Activated T-helper 17 cell treated with anti-CD3 and anti-CD28 coated beads, Interleukin-2, amount 50 U/mL, for 72 hours (primary cell): ENCODE measurements around the gene PDE3B. TPM values are rescaled to one million over a fixed set of nuclear protein-coding genes. Genes with fewer than 3 reads are reported as not detected.
A peak's percentile ranks its signal among the peaks of the same experiment; 100 is the strongest.

Source experiments
- ATAC-seq: fragments of 150-1000 bp; cut with Tn5 transposase; replicated peaks from 2 replicates; pipeline ENCODE4 v1.10.0; 2021; ENCODE audit warnings: mild to moderate bottlenecking, moderate library complexity
- H3K27ac Mint-ChIP-seq: one replicate; pipeline ENCODE4 v1.8.0; 2022; ENCODE audit warnings: mixed read lengths
- H3K27me3 Mint-ChIP-seq: one replicate; pipeline ENCODE4 v1.8.0; 2022; ENCODE audit warnings: mixed read lengths
- H3K36me3 Mint-ChIP-seq: one replicate; pipeline ENCODE4 v1.8.0; 2022; ENCODE audit warnings: low read depth, mild to moderate bottlenecking, mixed read lengths
- H3K4me1 Mint-ChIP-seq: one replicate; pipeline ENCODE4 v1.8.0; 2022; ENCODE audit warnings: mixed read lengths
- H3K4me3 Mint-ChIP-seq: one replicate; pipeline ENCODE4 v1.8.0; 2022; ENCODE audit warnings: mild to moderate bottlenecking, mixed read lengths
- H3K9me3 Mint-ChIP-seq: one replicate; pipeline ENCODE4 v1.8.0; 2022; ENCODE audit warnings: mixed read lengths
- total RNA-seq, 2 donors: library from RNA; stranded (reverse); gene quantifications; one replicate each; pipeline ENCODE4 v1.2.3, GENCODE V29; 2022

PDE3B gene
- total RNA-seq, 2 donors from 2014 or later = 23.0 to 25.5 TPM

GRCh38 chr11:14894657-14895598 is 251.3 kb downstream of the PDE3B start:
- Mint-ChIP-seq H3K4me3 (peak overlapping the region; percentile 20), H3K4me1 (peaks cover 13% of the 10 kb centered on the region), H3K27ac (no peak overlapping the region), H3K36me3 (peaks cover 11% of the 10 kb centered on the region), H3K9me3 (no peaks in the 10 kb centered on the region), H3K27me3 (no peaks in the 10 kb centered on the region)
- no peak for ATAC-seq

DNA sequence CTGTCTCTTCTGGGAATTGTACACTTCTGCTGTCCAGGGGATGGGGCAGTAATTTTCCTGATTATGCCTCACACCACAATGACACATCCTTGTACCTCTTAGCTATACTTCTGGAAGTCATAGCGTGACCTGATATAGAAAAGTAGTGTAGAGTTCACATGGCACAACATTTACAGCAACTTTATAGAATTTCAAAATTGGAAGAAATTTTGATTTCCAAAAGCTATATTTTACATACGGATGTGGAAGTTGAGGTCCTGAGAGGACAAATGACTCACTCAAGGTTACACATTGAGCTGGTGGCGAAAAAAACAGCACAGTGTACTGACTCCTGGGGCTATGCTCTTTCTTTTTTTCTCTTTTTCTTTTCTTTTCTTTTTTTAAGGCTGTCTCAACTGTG is 254.8 kb downstream of the PDE3B start:
- Mint-ChIP-seq H3K27ac (peak overlapping the region; percentile 22), H3K36me3 (no peaks in the 10 kb centered on the region)

GRCh38 chr11:14898906-14899305 is 255.3 kb downstream of the PDE3B start:
- H3K4me1 Mint-ChIP-seq = peaks cover 6% of the 10 kb centered on the region
- H3K4me3 Mint-ChIP-seq = no peak overlapping the region
- peak overlapping the region; percentile 22 for H3K27ac Mint-ChIP-seq
- H3K27me3 Mint-ChIP-seq = no peaks in the 10 kb centered on the region
- no peak for ATAC-seq
- no peaks in the 10 kb centered on the region for H3K9me3 Mint-ChIP-seq
- no peaks in the 10 kb centered on the region for H3K36me3 Mint-ChIP-seq

More for the DNA sequence above, 254.8 kb downstream of the PDE3B start:
- no peak overlapping the region for H3K4me3 Mint-ChIP-seq
- H3K9me3 Mint-ChIP-seq = no peaks in the 10 kb centered on the region
- no peaks in the 10 kb centered on the region for H3K27me3 Mint-ChIP-seq
- H3K4me1 Mint-ChIP-seq = peaks cover 6% of the 10 kb centered on the region
- no peak for ATAC-seq

- no peak overlapping the region for H3K4me3 Mint-ChIP-seq
- H3K9me3 Mint-ChIP-seq = no peaks in the 10 kb centered on the region
- ATAC-seq = no peak
Observed at GRCh38 chr11:14902650-14903350, 259.2 kb downstream of the PDE3B start.

GRCh38 chr11:14904745-14905103 is 261.1 kb downstream of the PDE3B start:
- Mint-ChIP-seq H3K36me3 (no peaks in the 10 kb centered on the region), H3K27me3 (no peaks in the 10 kb centered on the region), H3K4me1 (peaks cover 18% of the 10 kb centered on the region), H3K9me3 (no peaks in the 10 kb centered on the region), H3K27ac (peak overlapping the region; percentile 92), H3K4me3 (peak overlapping the region; percentile 95)
- ATAC-seq = peak; percentile 75

More at GRCh38 chr11:14902650-14903350, 259.2 kb downstream of the PDE3B start:
- Mint-ChIP-seq H3K36me3 (no peaks in the 10 kb centered on the region), H3K27me3 (no peaks in the 10 kb centered on the region), H3K4me1 (peaks cover 16% of the 10 kb centered on the region), H3K27ac (no peak overlapping the region)

- peak; percentile 75 for ATAC-seq
- H3K4me3 Mint-ChIP-seq = peak overlapping the region; percentile 95
Observed at GRCh38 chr11:14905104-14906033, 261.8 kb downstream of the PDE3B start.

DNA sequence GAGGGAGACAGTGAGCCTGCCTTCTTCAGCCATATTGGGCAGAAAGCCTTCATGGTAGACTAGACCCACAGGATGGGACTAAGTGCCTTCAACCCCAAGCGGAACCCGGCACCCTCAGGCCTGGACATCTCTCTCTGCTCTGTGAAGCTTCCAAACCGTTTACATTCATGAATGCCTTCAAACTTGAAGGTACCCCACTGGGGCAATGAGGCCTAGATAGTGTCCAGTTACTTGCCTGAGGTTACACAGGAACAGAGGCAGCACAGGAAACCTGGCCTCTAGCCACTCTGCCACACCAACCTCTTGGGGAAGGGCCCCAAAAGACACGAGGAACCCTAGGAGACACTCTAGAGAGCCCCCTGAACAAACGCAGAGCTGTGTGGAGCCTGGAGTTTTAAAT is 263.0 kb downstream of the PDE3B start:
- H3K27ac Mint-ChIP-seq = no peak overlapping the region
- H3K27me3 Mint-ChIP-seq = no peaks in the 10 kb centered on the region
- peaks cover 18% of the 10 kb centered on the region for H3K4me1 Mint-ChIP-seq
- no peaks in the 10 kb centered on the region for H3K9me3 Mint-ChIP-seq
- ATAC-seq = no peak
- H3K36me3 Mint-ChIP-seq = no peaks in the 10 kb centered on the region
- H3K4me3 Mint-ChIP-seq = peak overlapping the region; percentile 95

More at GRCh38 chr11:14905104-14906033, 261.8 kb downstream of the PDE3B start:
- H3K27ac Mint-ChIP-seq = peak overlapping the region; percentile 92
- H3K9me3 Mint-ChIP-seq = no peaks in the 10 kb centered on the region
- H3K36me3 Mint-ChIP-seq = no peaks in the 10 kb centered on the region
- H3K4me1 Mint-ChIP-seq = peaks cover 18% of the 10 kb centered on the region
- H3K27me3 Mint-ChIP-seq = no peaks in the 10 kb centered on the region

GRCh38 chr11:14906993-14907392 is 263.4 kb downstream of the PDE3B start:
- no peak for ATAC-seq
- H3K4me1 Mint-ChIP-seq = peaks cover 18% of the 10 kb centered on the region
- peak overlapping the region; percentile 95 for H3K4me3 Mint-ChIP-seq
- H3K36me3 Mint-ChIP-seq = no peaks in the 10 kb centered on the region
- no peaks in the 10 kb centered on the region for H3K27me3 Mint-ChIP-seq
- H3K9me3 Mint-ChIP-seq = no peaks in the 10 kb centered on the region
- no peak overlapping the region for H3K27ac Mint-ChIP-seq

DNA sequence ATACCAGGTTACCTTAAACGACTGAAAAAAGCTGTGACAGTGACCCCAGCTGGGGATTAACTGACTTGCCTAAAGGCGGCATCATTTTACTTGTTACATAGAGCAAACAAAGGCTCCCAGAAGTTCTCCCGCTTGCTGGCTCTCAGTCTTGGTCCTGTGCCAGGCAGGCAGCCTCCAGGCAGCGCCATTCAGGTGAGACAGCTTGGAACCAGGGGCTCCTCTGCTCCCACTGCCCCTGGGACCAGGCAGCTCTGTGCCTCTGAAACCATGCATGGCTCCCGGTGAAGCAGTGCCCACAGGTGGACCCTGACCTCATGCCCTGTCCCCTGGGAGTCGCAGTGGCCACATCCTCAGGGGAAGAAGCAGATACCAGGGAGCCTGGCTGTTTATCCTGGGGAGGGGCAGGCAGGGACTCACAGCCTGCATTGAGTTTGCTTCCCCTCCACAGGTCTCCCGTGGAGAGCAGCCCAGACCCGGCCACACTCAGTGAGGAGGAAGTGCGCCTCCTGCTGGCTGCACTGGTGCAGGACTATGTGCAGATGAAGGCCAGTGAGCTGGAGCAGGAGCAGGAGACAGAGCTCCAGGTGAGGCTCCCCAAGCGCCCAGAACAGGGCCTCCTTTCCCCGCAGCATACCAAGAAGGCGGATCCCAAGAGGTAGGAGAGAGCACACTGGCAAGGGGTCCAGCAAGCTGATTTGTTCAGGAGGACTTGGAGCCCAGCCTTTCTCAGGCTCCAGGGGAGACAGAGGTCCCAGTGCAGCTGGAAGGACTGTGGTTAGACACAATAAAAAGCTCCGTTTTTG is 264.0 kb downstream of the PDE3B start:
- H3K36me3 Mint-ChIP-seq = no peaks in the 10 kb centered on the region
- no peak overlapping the region for H3K27ac Mint-ChIP-seq
- H3K4me3 Mint-ChIP-seq = peak overlapping the region; percentile 27
- peak; percentile 73 for ATAC-seq
- no peaks in the 10 kb centered on the region for H3K9me3 Mint-ChIP-seq
- H3K27me3 Mint-ChIP-seq = no peaks in the 10 kb centered on the region
- H3K4me1 Mint-ChIP-seq = peaks cover 18% of the 10 kb centered on the region

GRCh38 chr11:14908214-14908880 is 264.7 kb downstream of the PDE3B start:
- no peak overlapping the region for H3K27ac Mint-ChIP-seq
- H3K9me3 Mint-ChIP-seq = no peaks in the 10 kb centered on the region
- H3K4me1 Mint-ChIP-seq = peaks cover 18% of the 10 kb centered on the region
- H3K36me3 Mint-ChIP-seq = no peaks in the 10 kb centered on the region
- peak; percentile 19 for ATAC-seq
- peak overlapping the region; percentile 27 for H3K4me3 Mint-ChIP-seq
- no peaks in the 10 kb centered on the region for H3K27me3 Mint-ChIP-seq

- H3K4me3 Mint-ChIP-seq = no peak overlapping the region
- H3K36me3 Mint-ChIP-seq = no peaks in the 10 kb centered on the region
- no peaks in the 10 kb centered on the region for H3K9me3 Mint-ChIP-seq
- ATAC-seq = no peak
- no peaks in the 10 kb centered on the region for H3K27me3 Mint-ChIP-seq
- H3K27ac Mint-ChIP-seq = no peak overlapping the region
- H3K4me1 Mint-ChIP-seq = no peaks in the 10 kb centered on the region
Observed at GRCh38 chr11:14914536-14914935, 270.9 kb downstream of the PDE3B start.

DNA sequence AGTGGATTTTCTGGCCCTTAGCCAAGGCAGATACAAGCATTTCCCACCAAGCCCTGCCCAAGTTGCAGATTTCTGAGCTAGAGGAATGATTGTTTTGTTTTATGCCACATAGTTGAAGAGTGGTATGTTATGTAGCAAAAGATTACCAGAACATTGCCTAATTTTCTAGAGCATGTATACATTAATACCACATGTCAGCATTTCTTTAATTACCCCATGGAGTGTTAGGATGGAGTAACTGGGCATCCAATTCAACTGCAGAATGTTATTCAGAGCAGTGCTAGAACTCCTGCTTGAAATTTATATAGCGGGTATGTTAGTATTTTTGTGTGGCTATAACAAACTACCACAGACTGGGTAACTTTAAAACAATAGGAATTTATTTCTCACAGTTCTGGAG is 272.8 kb downstream of the PDE3B start:
- Mint-ChIP-seq H3K4me3 (no peak overlapping the region), H3K27me3 (peaks cover 3% of the 10 kb centered on the region), H3K9me3 (no peaks in the 10 kb centered on the region), H3K4me1 (no peaks in the 10 kb centered on the region), H3K36me3 (no peaks in the 10 kb centered on the region), H3K27ac (no peak overlapping the region)
- ATAC-seq = no peak
